Measurements from ENCODE around the gene GJB6.

GJB6 gene

DNA sequence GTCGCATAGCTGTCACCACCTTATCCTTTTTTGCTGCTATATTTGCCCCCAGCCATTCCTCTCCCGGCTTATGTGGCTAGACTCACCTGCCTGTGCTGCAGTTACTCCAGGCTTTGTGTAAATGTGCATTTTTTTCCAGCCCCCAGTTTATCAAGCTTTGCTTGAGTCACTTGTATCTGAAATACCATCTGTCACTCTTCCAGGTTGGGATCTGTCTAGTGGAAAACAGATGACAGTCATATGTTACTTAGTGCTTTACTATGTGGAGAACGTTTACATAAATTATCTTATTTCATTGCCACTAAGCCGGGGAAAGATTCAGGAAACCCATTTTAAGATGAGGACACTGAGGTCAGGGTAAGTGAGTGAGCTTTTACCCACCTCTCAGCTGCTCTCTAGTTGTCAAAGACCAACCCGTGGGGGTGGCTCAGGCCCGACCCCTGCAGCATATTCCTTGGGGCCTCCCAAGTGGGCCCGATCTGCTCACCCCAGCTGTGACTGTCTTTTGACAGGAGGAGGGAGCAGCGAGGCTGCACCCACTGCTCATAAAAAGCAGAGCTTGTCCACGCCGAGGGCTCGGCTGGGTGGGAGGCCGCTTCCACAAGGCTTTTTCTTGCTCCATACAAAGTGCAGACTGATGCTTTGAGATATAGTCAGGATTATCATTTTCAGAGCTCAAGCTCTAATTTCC is 46.6 kb downstream of the GJB6 start:
- DNase-seq = no peak

GRCh38 chr13:20182231-20182846 is 49.8 kb downstream of the GJB6 start:
- peak; percentile 56 for DNase-seq

DNA sequence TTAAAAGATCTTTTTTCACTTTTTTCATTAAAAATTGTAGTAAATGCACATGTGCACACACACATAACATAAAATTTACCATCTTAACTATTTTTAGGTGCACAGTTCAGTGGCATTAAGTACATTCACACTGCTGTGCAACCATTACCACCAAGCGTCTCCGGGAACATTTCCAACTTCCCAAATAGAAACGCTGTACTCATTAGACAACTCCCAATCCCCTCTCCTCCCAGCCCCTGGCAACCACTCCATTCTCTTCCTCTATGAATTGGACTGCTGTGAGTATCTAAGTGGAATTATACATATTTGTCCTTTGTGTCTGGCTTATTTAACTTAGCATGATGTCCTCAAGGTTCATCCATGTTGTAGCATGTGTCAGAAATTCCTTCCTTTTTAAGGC is 50.9 kb downstream of the GJB6 start:
- DNase-seq = no peak

DNA sequence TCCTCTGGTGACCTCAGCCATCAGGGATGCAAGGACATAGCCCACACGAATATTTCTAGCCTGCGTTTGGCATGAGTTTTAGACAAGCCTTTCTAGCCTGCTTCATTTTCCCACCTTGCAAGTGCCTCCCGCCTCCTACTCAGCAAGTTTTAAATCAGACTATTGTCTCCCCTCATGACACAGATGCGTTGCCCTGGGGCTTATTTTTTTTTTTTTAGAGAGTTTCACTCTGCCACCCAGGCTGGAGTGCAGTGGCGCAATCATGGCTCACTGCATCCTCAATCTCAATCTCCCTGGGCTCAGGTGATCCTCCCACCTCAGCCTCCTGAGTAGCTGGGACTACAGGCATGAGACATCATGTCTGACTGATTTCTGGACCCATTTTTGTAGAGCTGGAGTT is 54.0 kb downstream of the GJB6 start:
- DNase-seq = no peak

- no peak for DNase-seq
These were observed 54.9 kb downstream of the GJB6 start for GRCh38 chr13:20177049-20177831.

- DNase-seq = no peak
These were observed 56.0 kb downstream of the GJB6 start for GRCh38 chr13:20175907-20176652.

GRCh38 chr13:20175406-20175794 is 56.7 kb downstream of the GJB6 start:
- no peak for DNase-seq

- DNase-seq = no peak
These were observed 57.3 kb downstream of the GJB6 start for GRCh38 chr13:20174656-20175405.

DNA sequence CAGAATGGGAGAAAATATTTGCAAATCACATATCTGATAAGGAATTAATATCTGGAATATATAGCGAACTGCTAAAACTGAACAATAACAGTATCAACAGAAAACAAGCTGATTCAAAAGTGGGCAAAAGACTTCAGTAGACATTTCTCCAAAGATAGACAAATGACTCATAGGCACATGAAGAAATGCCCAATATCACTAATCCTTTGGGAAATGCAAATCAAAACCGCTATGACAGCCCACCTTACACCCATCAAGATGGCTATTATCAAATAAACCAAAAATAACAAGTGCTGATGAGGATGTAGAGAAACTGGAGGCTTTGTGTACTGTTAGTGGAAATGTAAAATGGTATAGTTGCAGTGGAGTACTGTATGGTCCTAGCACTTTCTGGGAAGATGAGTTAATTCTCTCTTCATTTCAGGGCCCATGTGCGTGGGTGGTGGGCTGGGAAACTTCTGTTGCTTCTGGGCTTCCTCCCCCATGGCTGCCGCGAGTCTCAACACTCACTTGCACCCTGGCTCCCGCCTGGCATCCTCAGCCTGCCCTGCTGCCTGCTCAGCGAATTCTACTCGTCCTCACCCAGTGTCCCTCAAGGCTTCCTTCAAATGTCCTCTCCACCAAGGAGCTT is 58.9 kb downstream of the GJB6 start:
- DNase-seq = no peak

Measured in NCI-H1436 (cell line).